GM18867 (cell line): ENCODE results near the gene LRRC51.
"Not testable (repeated sequence)": the region's sequence is repeated elsewhere in the genome, so short reads cannot be mapped to it uniquely, and the experiment has no call there.

Source experiments
- ATAC-seq: cut with Tn5 transposase; IDR thresholded peaks from one replicate; pipeline ENCODE4 v1.9.1; 2021; ENCODE audit warnings: mild to moderate bottlenecking, moderate library complexity; ENCODE audit not compliant: unreplicated experiment

The LRRC51 gene

DNA sequence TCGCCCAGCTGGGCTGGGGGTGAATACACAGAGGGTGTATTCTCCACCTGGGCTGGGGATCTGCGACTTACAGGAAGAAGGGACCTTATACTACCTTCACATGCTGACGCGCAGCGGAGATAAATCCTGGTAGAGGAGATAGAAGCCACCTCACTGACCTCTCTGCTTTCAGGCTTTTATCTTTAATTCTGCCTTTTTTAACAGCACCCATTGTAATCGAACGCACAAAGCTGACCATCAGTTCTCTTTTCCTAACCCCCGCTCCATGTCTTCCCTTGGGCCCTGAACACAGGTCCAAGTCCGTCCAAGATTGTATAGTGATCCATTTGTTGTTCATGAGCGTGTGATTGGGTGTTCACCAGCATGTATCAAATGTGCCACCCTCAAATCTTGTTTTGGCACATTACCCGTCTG lies 23.1 kb downstream of the LRRC51 start:
- ATAC-seq, result no peak

- no peak for ATAC-seq
Observed at GRCh38 chr11:72105888-72106287, 25.2 kb downstream of the LRRC51 start, which contains the start of gene TOMT. TSS of gene TOMT (plus strand) at chr11:72105924. CDS start at chr11:72105952, 28 bp downstream.

- peak; percentile 1 for ATAC-seq
Observed at GRCh38 chr11:72111300-72112142, 30.9 kb downstream of the LRRC51 start.

DNA sequence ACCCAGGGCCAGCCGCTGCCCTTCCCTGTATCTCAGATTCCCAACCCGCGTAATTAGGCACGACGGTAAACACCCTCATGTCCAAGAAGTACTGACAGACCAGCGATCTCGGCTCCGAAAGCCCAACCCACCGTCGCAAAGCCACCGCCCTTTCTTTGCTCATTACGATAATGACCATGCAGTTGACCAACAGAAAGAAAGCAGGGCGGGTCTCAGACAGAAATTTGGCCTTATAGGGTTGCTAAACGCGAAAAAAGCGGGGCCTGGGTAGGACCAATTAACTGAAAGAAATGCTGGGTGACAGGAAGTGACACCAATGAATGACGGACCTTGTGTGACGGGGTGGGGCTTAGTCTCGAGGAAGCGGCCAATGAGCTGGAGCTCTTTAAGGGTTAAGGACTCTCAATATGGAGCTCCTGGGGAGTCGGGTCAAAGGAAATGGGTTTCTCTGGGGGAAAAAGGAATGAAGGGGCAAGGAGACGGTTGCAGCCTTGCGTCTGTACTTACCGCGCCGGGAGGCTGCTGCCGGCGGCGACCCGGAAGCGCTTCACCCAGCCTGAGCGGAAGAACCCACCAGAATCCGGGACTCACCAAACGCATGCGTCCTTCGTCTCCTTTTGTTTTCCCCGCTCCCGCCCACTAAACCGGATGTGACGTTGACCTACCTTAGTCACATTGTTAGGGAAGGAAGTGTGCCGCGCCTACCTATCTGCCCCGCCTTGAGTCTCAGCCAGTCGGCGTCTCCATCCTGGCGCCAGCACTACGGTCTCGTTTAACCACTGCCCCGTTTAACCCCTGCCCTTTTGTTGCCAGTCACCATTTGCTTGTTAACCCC lies 31.7 kb downstream of the LRRC51 start, which contains the start of gene ANAPC15:
TSS of gene ANAPC15 (minus strand) at position 553 of the 835 bp plus-strand sequence. CDS start 1,419 bp downstream, outside the sequence.
- ATAC-seq, result peak; percentile 83

GRCh38 chr11:72112978-72113808 lies 32.5 kb downstream of the LRRC51 start:
- no peak for ATAC-seq

GRCh38 chr11:72114570-72114969 lies 33.9 kb downstream of the LRRC51 start:
- ATAC-seq, result no peak

DNA sequence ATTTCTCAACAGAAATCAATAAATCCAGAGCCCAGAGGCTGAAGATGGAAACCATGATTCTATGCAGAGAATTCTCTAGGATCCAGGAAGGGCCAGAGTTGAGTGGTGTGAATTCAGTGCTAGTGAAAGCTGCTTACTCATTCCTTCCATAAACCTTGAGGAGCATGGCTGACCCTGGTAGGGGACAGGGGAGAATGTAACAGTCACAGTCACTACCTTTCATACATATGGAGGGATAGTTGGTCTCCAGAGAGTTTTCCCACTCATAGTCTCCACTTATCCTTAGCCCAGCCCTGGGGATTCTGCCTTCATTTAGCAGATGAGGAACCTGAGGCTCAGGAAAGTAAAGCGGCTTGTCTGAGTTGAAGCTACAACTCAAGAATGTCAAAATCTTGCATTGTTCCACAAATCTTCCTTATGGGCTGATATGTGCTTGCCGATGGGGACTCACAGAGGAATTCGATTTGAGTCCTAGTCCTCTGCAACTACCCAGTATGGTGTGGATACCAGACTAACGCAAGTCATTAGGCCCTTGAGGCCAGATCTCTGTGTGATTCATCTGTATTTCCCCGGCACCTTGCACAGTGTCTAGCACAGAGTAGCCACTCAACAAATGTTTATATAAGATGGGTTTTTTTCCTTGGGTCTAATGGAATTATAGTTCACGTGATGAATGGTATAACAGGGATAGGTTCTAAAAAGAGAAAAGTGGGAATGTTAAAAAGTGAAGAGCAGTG lies 35.5 kb downstream of the LRRC51 start:
- ATAC-seq, result no peak

GRCh38 chr11:72119198-72119597 lies 38.5 kb downstream of the LRRC51 start:
- no peak for ATAC-seq

GRCh38 chr11:72120930-72121329 lies 40.3 kb downstream of the LRRC51 start:
- ATAC-seq, result no peak

- ATAC-seq, result no peak
Observed at GRCh38 chr11:72122607-72123006, 42.0 kb downstream of the LRRC51 start.

DNA sequence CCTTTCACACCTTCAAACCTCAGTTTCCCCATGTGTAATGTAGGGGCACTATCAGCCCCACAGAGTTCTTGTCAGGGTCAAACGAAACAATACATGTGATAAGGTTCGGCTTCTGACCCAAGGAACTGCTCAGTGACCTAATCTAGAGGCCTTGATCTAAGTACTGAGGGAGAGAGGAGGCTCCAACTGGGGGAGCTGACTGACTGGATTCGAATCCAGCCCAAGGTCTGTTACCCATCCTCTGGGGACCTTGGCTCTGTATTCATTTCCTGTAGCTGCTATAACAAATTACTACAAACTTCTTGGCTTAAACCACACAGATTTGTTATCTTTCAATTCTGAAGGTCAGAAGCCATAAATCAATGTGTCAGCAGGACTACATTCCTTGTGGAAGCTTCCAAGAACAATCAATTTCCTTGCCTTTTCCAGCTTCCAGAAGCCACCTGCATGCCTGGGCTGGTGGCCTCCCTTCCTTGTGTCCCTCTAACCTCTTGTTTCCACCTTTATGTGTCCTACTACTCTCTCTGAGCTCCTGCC lies 42.5 kb downstream of the LRRC51 start:
- no peak for ATAC-seq

- no peak for ATAC-seq
Observed at GRCh38 chr11:72124046-72124445, 43.4 kb downstream of the LRRC51 start.

GRCh38 chr11:72125956-72126355 lies 45.3 kb downstream of the LRRC51 start:
- ATAC-seq, result no peak

- no peak for ATAC-seq
Observed at GRCh38 chr11:72127923-72128322, 47.3 kb downstream of the LRRC51 start.

- no peak for ATAC-seq
Observed at GRCh38 chr11:72129381-72129780, 48.7 kb downstream of the LRRC51 start.

DNA sequence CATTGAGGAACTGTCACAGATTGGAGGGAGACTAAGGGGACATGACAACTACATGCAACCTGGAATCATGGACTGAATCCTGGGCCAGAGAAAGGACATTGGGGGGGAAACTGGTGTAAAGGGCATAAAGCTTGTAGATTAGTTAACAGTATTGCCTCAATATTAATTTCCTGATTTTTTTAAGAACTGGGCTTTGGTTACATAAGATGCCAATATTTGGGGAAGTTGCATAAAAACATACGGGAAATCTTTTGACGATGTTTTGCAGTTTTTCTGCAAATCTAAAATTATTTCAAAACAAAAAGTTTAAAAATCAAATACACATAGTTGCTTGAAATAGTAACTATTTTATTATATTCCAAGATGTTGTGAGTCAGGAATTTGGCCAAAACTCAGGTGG lies 52.0 kb downstream of the LRRC51 start:
- ATAC-seq, result no peak

DNA sequence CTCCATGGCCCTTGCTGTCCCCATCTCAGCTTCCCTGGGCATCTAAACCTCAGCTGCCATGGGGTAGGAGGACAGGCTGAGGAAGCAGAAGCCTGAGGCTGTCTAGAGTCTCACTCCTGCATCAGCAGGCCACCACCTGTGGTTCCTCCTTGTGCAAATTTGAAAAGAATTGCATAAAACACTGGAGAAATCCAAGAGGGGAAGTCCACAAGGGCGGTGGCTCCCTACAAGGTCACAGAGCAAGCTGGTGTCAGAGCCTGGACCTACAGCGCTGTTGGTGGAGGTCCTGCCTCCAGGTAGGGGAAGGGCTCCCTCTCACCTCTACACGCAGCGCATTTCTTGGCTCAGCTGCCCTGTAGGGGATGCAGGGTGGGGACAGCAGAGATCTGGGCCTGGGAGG lies 54.8 kb downstream of the LRRC51 start, which contains the start of gene FOLR3:
TSS of gene FOLR3 (plus strand) at position 253 of the 400 bp plus-strand sequence. CDS start 228 bp downstream, outside the sequence.
- not testable (repeated sequence) for ATAC-seq

- ATAC-seq, result no peak
Observed at GRCh38 chr11:72135891-72136683, 55.4 kb downstream of the LRRC51 start.
